Transverse colon (tissue), 4 donors: Measurements from ENCODE around the gene CHTF8. TPM values are rescaled to one million over a fixed set of nuclear protein-coding genes. Genes with fewer than 3 reads are reported as not detected.

ENCODE experiments used
- DNase-seq: peaks from one replicate; pipeline ENCODE4 v3.0.0-alpha.2; 2019
- H3K27ac ChIP-seq, 4 donors: fragments of 200-600 bp; sonication (generic); 2 replicates each; pipeline ENCODE4 v1.5.1; 2016 to 2018; ENCODE audit warnings: inconsistent platforms in 4 of 4
- H3K27me3 ChIP-seq: fragments of 200-600 bp; sonication (generic); 2 replicates; pipeline ENCODE4 v1.5.1; 2017; ENCODE audit warnings: inconsistent platforms
- H3K36me3 ChIP-seq, 4 donors: fragments of 200-600 bp; sonication (generic); 2 replicates each; pipeline ENCODE4 v1.5.1; 2017 to 2019; ENCODE audit warnings: inconsistent platforms in 4 of 4
- H3K4me1 ChIP-seq, 4 donors: fragments of 200-600 bp; sonication (generic); 2 replicates each; pipeline ENCODE4 v1.5.1; 2017 to 2020; ENCODE audit warnings: inconsistent platforms in 4 of 4
- H3K4me3 ChIP-seq, 4 donors: fragments of 200-600 bp; sonication (generic); 1 replicate in 1 of 4; 2 replicates in 3 of 4; pipeline versions ENCODE4 v1.5.1 to v1.6.1; 2017 to 2019; ENCODE audit warnings: inconsistent platforms in 4 of 4
- H3K9me3 ChIP-seq, 2 donors: fragments of 200-600 bp; sonication (generic); 2 replicates each; pipeline ENCODE4 v1.5.1; 2017 to 2019; ENCODE audit warnings: inconsistent platforms in 2 of 2
- EP300 ChIP-seq: sonication (generic); formaldehyde crosslinking; IDR thresholded peaks from one replicate; pipeline ENCODE4 v1.6.1; 2017; ENCODE audit warnings: antibody characterized with exemption, low read depth
- POLR2A ChIP-seq: fragments of 450-650 bp; IDR thresholded peaks from one replicate; pipeline ENCODE4 v1.6.1; 2016; ENCODE audit warnings: antibody characterized with exemption, mild to moderate bottlenecking, moderate library complexity
- POLR2AphosphoS5 ChIP-seq, 3 donors: sonication (generic); formaldehyde crosslinking; IDR thresholded peaks; one replicate each; pipeline ENCODE4 v1.6.1; 2016; ENCODE audit warnings: antibody characterized with exemption in 3 of 3
- WGBS, 2 donors: methylation state at CpG; one replicate each; pipeline ENCODE4 v1.1.5; 2018; ENCODE audit warnings: low coverage in 1 of 2; 5-methylcytosine and 5-hydroxymethylcytosine counted together
- in situ Hi-C, 4 donors: fragments of 200-750 bp; cut with MboI; loops; one replicate each; pipeline versions ENCODE4 v1.15.0 to v1.15.1; 2017; ENCODE audit warnings: low sequenced_read_pairs in 3 of 4, low pct_ligation_motif_present in 1 of 4, low pct_unique_long_range_greater_than_20kb in 1 of 4
- intact Hi-C: fragments of 100-400 bp; cut with DNase I; formaldehyde crosslinking; loops from one replicate; pipeline ENCODE4 v1.15.1; 2023; ENCODE audit warnings: low total_unique reads
- total RNA-seq, 4 donors: library from RNA; depleted of rRNA; stranded (reverse); fragments of >200 nt; gene quantifications; one replicate each; pipeline ENCODE4 v1.1.0, GENCODE V29; 2016
- TF ChIP-seq, protein P1 (sequence below), 5 experiments: fragments of 200-600 bp in 3 of 5; fragments of 450-650 bp in 2 of 5; sonication (generic) in 3 of 5; IDR thresholded peaks; 1 replicate in 2 of 5; 2 replicates in 3 of 5; pipeline ENCODE4 v1.5.1; 2016 to 2017; ENCODE audit warnings: antibody characterized with exemption in 5 of 5, inconsistent platforms in 3 of 5, mild to moderate bottlenecking in 2 of 5, moderate library complexity in 1 of 5

CHTF8 gene
- total RNA-seq, 4 donors from 2014 or later, result 49.2 to 207 (median 68.9) TPM

DNA sequence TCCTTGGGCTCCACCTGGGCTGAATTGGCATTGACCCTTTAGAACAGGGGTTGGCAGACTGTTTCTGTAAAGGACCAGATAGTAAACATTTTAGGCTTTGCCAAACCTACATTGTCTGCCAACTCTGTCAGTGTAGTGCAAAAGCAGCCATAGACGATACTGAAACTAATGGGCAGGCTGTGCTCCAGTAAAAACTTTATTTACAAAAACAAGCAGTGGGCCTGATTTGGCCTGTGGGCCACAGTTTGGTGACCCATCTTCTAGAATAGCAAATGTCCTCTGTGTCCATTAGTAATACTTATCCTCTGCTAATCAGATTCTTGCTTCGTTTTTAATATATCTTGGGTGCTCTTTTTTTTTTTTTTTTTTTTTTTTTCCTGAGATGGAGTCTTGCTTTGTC, 6.2 kb upstream of the CHTF8 start:
- Histone ChIP-seq H3K4me1 (peaks cover 3 to 8% (median 7%) of the 10 kb centered on the region in 4 donors), H3K36me3 (peaks cover 0 to 38% (median 6%) of the 10 kb centered on the region in 4 donors), H3K4me3 (no peak overlapping the region), H3K9me3 (no peaks in the 10 kb centered on the region), H3K27me3 (no peaks in the 10 kb centered on the region), H3K27ac (no peak overlapping the region)
- intact Hi-C loops (loop anchor here (5.0 kb wide), 1 partner anchor 1149 kb away; the partner anchor contains the start of gene AARS1), in situ Hi-C loops (no loop called here)
- 84% methylated on average over 2 of the region's 2 CpGs; no CpG with 5 or more reads in 1 of the 2 donors for WGBS, 2 donors
- DNase-seq, result no peak
- TF ChIP-seq POLR2AphosphoS5 (IDR thresholded peaks at IDR 0.05) (no peak), EP300 (no peak), POLR2A (no peak)
- TF ChIP-seq, protein P1, sequence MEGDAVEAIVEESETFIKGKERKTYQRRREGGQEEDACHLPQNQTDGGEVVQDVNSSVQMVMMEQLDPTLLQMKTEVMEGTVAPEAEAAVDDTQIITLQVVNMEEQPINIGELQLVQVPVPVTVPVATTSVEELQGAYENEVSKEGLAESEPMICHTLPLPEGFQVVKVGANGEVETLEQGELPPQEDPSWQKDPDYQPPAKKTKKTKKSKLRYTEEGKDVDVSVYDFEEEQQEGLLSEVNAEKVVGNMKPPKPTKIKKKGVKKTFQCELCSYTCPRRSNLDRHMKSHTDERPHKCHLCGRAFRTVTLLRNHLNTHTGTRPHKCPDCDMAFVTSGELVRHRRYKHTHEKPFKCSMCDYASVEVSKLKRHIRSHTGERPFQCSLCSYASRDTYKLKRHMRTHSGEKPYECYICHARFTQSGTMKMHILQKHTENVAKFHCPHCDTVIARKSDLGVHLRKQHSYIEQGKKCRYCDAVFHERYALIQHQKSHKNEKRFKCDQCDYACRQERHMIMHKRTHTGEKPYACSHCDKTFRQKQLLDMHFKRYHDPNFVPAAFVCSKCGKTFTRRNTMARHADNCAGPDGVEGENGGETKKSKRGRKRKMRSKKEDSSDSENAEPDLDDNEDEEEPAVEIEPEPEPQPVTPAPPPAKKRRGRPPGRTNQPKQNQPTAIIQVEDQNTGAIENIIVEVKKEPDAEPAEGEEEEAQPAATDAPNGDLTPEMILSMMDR (IDR thresholded peaks at IDR 0.05), result no peak

DNA sequence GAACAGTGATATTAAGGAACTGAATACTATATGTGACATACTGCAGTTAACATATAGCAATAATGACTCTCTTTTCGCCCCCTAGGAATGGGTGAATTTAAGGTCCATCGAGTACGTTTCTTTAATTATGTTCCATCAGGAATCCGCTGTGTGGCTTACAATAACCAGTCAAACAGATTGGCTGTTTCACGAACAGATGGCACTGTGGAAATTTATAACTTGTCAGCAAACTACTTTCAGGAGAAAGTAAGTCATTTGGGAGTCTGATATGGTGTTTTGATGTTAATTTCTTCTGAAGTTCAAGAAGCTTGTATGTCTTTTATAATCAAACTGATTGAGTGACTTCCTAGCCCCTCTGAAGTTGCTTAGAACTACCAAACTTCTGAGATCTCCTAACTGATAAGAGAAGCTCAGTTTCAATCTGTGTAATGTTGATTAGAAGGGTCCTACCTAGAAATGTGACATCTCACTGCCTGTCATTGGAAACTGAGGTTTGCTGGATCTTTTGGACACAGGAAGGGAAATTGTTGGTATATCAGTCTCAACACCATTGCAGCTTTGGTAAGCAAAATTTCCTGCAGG, 1.1 kb upstream of the CHTF8 start:
- in situ Hi-C loops, result no loop called here
- H3K4me3 ChIP-seq, result peak overlapping the region in 3 of 4 donors; percentile 75 to 100 (median 96)

GRCh38 chr16:69131839-69132423, 457 bp downstream of the CHTF8 start:
- in situ Hi-C loops, result no loop called here
- peaks cover 0 to 2% (median 0%) of the 10 kb centered on the region in 4 donors for H3K36me3 ChIP-seq
- peaks cover 7 to 37% (median 27%) of the 10 kb centered on the region in 4 donors for H3K4me1 ChIP-seq
- no peaks in the 10 kb centered on the region for H3K9me3 ChIP-seq
- WGBS, 2 donors, result 0 to 1% methylated on average over 10 to 30 of the region's 53 CpGs
- no peaks in the 10 kb centered on the region for H3K27me3 ChIP-seq
- no peak for TF ChIP-seq EP300
- peak in 1 of 3 donors; percentile 25 for TF ChIP-seq POLR2AphosphoS5 (IDR thresholded peaks at IDR 0.05)
- TF ChIP-seq, protein P1 (IDR thresholded peaks at IDR 0.05), result no peak
- TF ChIP-seq POLR2A, result peak; percentile 33
- intact Hi-C loops, result no loop called here
- H3K4me3 ChIP-seq, result peak overlapping the region; percentile 75 to 100 (median 97)
- DNase-seq, result peak; percentile 84
- H3K27ac ChIP-seq, result peak overlapping the region; percentile 91 to 95 (median 93)

More for the DNA sequence above, 1.1 kb upstream of the CHTF8 start:
- H3K27me3 ChIP-seq, result no peaks in the 10 kb centered on the region
- WGBS, 2 donors, result 10 to 18% methylated on average over 2 to 5 of the region's 5 CpGs
- TF ChIP-seq EP300 (no peak), POLR2AphosphoS5 (IDR thresholded peaks at IDR 0.05) (no peak)
- TF ChIP-seq, protein P1 (IDR thresholded peaks at IDR 0.05), result no peak
- H3K4me1 ChIP-seq, result peaks cover 7 to 32% (median 26%) of the 10 kb centered on the region in 4 donors
- no peak for DNase-seq
- peak overlapping the region in 2 of 4 donors; percentile 91 for H3K27ac ChIP-seq
- intact Hi-C loops, result no loop called here
- H3K36me3 ChIP-seq, result peaks cover 0 to 16% (median 0%) of the 10 kb centered on the region in 4 donors
- no peaks in the 10 kb centered on the region for H3K9me3 ChIP-seq

GRCh38 chr16:69131167-69131838, 1.1 kb downstream of the CHTF8 start:
- DNase-seq, result no peak
- in situ Hi-C loops, result no loop called here
- TF ChIP-seq POLR2AphosphoS5 (IDR thresholded peaks at IDR 0.05) (no peak), POLR2A (no peak), EP300 (no peak)
- TF ChIP-seq, protein P1 (IDR thresholded peaks at IDR 0.05), result no peak
- peaks cover 7 to 37% (median 27%) of the 10 kb centered on the region in 4 donors for H3K4me1 ChIP-seq
- intact Hi-C loops, result no loop called here
- H3K4me3 ChIP-seq, result peak overlapping the region; percentile 75 to 100 (median 97)
- H3K9me3 ChIP-seq, result no peaks in the 10 kb centered on the region
- no peaks in the 10 kb centered on the region for H3K27me3 ChIP-seq
- 2 to 3% methylated on average over 11 to 15 of the region's 15 CpGs for WGBS, 2 donors
- peak overlapping the region; percentile 91 to 95 (median 93) for H3K27ac ChIP-seq
- no peaks in the 10 kb centered on the region for H3K36me3 ChIP-seq
